Liver (tissue), 3 donors: ENCODE results near the gene LCE1F.

Source experiments
- TAF1 ChIP-seq: conservative IDR thresholded peaks from 2 replicates; pipeline ENCODE4 v1.6.1; 2016; ENCODE audit warnings: antibody characterized with exemption, mild to moderate bottlenecking
- TF ChIP-seq, protein P1 (sequence below): fragments of 150-350 bp; IDR thresholded peaks from 2 replicates; pipeline ENCODE4 v1.5.1; 2017; ENCODE audit warnings: improper control_type of control experiment, low read depth, low read length; ENCODE audit not compliant: missing input control
- TF ChIP-seq, protein P2 (sequence below): IDR thresholded peaks from 2 replicates; pipeline ENCODE4 v1.6.1; 2016; ENCODE audit warnings: antibody characterized with exemption
- TF ChIP-seq, protein P3 (sequence below): IDR thresholded peaks from 2 replicates; pipeline ENCODE4 v1.6.1; 2016; ENCODE audit warnings: antibody characterized with exemption, mild to moderate bottlenecking
- donor health status: healthy.
- donor health status: healthy.

DNA sequence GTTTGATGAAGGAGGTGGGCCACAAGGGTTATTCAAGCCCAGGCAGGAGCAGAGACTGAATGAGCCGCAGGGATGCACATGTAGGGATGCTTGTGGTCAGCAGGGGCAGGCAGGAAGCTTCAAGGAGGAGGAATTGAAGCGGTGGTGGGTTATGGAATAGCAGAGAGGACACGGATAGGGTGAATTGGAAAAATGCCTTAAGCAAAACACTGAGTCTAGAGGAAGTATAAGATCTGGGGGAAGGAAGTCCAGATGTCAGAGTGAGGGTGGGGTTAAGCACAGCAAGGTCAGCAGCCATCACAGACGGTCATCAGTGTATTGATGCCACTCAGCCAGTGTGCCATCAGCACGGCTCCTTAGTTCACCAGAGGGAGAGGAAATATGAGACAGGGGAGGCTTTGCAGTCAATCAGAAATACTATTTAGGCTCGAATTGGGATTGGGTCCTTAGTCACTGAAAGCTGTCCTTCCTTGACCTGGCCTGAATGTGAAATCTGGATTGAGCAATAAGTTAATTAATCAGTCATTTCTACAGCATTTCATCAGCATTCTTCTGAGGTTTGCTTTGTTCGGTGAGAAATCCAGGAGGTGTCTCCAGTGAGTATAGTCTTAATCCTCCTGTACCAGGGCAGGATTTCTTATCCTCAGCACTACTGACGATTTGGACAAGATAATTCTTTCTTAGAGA, 6.0 kb upstream of the LCE1F start:
- TF ChIP-seq, protein P1, sequence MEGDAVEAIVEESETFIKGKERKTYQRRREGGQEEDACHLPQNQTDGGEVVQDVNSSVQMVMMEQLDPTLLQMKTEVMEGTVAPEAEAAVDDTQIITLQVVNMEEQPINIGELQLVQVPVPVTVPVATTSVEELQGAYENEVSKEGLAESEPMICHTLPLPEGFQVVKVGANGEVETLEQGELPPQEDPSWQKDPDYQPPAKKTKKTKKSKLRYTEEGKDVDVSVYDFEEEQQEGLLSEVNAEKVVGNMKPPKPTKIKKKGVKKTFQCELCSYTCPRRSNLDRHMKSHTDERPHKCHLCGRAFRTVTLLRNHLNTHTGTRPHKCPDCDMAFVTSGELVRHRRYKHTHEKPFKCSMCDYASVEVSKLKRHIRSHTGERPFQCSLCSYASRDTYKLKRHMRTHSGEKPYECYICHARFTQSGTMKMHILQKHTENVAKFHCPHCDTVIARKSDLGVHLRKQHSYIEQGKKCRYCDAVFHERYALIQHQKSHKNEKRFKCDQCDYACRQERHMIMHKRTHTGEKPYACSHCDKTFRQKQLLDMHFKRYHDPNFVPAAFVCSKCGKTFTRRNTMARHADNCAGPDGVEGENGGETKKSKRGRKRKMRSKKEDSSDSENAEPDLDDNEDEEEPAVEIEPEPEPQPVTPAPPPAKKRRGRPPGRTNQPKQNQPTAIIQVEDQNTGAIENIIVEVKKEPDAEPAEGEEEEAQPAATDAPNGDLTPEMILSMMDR: no peak
- TF ChIP-seq, protein P2, sequence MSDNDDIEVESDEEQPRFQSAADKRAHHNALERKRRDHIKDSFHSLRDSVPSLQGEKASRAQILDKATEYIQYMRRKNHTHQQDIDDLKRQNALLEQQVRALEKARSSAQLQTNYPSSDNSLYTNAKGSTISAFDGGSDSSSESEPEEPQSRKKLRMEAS: no peak
- TF ChIP-seq TAF1: no peak
- TF ChIP-seq, protein P3, sequence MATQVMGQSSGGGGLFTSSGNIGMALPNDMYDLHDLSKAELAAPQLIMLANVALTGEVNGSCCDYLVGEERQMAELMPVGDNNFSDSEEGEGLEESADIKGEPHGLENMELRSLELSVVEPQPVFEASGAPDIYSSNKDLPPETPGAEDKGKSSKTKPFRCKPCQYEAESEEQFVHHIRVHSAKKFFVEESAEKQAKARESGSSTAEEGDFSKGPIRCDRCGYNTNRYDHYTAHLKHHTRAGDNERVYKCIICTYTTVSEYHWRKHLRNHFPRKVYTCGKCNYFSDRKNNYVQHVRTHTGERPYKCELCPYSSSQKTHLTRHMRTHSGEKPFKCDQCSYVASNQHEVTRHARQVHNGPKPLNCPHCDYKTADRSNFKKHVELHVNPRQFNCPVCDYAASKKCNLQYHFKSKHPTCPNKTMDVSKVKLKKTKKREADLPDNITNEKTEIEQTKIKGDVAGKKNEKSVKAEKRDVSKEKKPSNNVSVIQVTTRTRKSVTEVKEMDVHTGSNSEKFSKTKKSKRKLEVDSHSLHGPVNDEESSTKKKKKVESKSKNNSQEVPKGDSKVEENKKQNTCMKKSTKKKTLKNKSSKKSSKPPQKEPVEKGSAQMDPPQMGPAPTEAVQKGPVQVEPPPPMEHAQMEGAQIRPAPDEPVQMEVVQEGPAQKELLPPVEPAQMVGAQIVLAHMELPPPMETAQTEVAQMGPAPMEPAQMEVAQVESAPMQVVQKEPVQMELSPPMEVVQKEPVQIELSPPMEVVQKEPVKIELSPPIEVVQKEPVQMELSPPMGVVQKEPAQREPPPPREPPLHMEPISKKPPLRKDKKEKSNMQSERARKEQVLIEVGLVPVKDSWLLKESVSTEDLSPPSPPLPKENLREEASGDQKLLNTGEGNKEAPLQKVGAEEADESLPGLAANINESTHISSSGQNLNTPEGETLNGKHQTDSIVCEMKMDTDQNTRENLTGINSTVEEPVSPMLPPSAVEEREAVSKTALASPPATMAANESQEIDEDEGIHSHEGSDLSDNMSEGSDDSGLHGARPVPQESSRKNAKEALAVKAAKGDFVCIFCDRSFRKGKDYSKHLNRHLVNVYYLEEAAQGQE: no peak
